Coronary artery (tissue), 2 donors: ENCODE measurements around the gene COMMD10.

Experiments used
- DNase-seq: peaks from one replicate; pipeline ENCODE4 v3.0.0-alpha.2; 2017; ENCODE audit warnings: low spot score
- H3K27ac ChIP-seq, 2 donors: fragments of 200-600 bp; sonication (generic); one replicate each; pipeline ENCODE4 v1.5.1; 2016 to 2019
- H3K4me3 ChIP-seq: fragments of 200-600 bp; sonication (generic); 2 replicates; pipeline ENCODE4 v1.5.1; 2016; ENCODE audit warnings: mild to moderate bottlenecking, moderate library complexity
- TF ChIP-seq, protein P1 (sequence below): fragments of 200-600 bp; sonication (generic); IDR thresholded peaks from one replicate; pipeline ENCODE4 v1.5.1; 2019; ENCODE audit warnings: antibody characterized with exemption

The COMMD10 gene

DNA sequence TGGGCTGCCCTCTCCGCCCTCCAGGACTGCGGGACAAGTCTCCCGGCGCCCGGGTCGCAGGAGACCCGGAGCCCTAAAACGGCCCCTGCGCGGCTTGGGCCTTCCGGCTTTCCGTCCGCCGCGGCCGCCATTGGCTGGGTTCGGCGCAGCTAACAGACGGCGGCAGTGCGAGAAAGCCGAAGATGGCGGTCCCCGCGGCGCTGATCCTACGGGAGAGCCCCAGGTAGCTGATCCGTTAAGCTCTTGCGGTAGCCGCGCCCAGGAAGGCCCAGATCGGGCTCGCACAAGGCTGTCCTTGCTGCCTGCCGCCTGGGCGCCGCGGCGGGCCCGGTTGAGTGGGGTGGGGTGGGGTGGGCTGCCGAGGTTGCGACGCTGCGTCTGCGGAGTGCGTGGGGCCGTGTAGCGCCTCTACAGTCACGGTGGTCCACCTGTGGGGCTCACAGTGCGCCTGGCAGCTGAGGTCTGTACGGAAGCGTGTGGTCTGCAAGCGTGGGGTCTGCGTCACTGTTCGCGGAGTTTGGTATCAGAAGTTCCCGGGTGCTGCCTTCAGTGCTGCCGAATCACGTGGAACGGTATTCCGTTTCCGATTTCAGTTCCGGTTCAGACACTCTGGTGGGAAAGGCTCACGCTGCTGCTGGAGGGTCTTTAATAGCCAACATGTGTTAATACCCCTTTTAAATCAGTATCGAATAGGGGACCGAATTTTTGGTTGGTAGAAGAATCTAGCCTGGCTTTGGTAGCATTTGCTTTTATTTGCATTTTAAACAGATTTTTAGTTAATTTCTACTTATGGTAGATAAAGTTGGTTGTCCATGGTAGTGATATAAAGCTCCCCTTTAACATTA lies at the start of gene COMMD10:
COMMD10 (plus strand) TSS at position 155 of the 845 bp plus-strand sequence.
- Histone ChIP-seq H3K27ac (peak within 1 kb of the TSS; percentile 86 to 92), H3K4me3 (peak within 1 kb of the TSS; percentile 87)
- TF ChIP-seq, protein P1, sequence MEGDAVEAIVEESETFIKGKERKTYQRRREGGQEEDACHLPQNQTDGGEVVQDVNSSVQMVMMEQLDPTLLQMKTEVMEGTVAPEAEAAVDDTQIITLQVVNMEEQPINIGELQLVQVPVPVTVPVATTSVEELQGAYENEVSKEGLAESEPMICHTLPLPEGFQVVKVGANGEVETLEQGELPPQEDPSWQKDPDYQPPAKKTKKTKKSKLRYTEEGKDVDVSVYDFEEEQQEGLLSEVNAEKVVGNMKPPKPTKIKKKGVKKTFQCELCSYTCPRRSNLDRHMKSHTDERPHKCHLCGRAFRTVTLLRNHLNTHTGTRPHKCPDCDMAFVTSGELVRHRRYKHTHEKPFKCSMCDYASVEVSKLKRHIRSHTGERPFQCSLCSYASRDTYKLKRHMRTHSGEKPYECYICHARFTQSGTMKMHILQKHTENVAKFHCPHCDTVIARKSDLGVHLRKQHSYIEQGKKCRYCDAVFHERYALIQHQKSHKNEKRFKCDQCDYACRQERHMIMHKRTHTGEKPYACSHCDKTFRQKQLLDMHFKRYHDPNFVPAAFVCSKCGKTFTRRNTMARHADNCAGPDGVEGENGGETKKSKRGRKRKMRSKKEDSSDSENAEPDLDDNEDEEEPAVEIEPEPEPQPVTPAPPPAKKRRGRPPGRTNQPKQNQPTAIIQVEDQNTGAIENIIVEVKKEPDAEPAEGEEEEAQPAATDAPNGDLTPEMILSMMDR: no peak
- DNase-seq: peak; percentile 81

DNA sequence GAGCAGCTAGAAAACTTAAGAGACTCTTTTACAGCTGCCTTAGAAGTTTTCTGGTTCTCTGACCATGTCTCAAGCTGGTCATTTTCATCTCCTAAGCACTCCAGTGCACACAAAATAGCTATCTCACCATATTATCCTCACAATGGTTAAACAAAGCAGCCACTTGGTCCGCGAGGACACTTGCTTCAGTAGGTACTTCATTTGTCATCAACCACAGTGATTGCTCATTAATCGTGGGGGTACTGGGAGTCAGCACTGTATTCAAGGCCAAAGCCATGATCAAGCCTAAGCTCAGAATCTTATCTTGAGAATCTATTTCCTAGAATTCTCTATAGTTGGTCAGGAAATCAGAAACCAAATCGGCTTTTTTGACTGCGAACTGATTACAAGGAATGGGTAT lies 49.7 kb upstream of the COMMD10 start:
- TF ChIP-seq, protein P1: no peak

DNA sequence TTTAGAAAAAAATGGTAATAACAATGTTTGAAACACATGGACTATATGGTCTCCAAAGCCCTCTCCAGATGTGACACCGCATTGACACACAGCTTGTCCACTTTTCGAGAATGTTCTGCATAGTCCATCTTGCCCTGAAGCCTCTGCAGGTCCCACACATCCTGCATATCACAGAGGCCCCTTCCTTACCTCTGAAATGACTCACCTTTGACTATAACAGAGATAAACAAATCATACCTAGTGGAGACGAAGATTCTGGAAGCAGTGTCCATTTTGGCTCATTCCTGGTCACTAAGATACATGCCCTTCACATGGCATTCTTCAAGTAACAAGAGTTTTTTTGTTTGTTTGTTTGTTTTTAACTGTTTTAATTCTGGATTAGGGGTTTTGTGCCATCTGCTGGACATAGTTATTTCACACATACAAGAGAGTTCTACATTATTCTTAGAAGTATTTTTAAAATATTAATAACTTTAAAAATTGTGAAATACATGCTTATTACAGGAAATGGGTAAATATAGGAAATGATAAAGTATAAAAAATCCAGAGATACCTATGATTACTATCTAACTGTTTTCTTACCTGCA lies 47.5 kb upstream of the COMMD10 start:
- H3K4me3 ChIP-seq: no peak overlapping the region
- TF ChIP-seq, protein P1: no peak
- no peak overlapping the region for H3K27ac ChIP-seq
- no peak for DNase-seq

More for the DNA sequence above, 49.7 kb upstream of the COMMD10 start:
- DNase-seq: no peak
- no peak overlapping the region for H3K4me3 ChIP-seq
- H3K27ac ChIP-seq: no peak overlapping the region

DNA sequence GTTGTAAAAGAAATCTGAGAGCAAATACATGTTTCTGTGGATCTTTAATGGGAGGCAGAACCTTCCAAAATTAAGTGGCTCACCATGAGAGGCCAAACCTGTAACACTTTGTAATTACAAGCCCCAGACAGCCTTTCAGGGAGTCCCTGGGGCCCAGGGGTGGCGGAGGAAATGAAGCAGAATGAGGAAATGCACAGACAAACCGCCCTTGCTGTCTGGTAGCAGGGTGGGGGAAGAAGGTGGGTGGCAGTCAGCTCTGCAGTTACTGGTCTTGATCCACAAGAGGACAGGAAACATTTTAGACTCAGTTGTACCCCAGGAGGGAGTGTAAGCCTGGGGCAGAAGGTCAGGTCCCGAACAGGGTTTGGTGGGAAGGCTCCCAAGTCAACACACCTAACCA lies 46.0 kb upstream of the COMMD10 start:
- no peak overlapping the region for H3K4me3 ChIP-seq
- no peak for DNase-seq
- TF ChIP-seq, protein P1: no peak

DNA sequence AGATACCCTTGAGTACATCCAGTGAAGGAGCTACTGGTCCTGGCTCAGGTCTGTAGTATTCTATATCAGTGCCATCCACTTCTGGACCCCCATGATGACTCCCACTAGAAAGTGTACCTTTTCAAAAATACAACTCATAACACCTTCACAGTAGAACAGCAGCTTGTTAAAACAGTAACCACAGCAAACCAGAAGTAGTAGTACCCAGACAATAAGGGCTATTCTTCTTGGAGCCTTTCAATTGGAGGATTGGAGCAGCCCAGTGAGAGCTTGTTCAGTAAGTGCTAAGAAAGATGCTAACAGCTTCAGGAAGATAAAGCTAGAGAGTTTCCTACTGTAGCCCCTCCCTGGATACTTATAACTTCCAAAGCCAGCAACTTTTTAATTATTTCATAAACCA lies 42.5 kb upstream of the COMMD10 start:
- DNase-seq: no peak

More for the DNA sequence above, 46.0 kb upstream of the COMMD10 start:
- H3K27ac ChIP-seq: no peak overlapping the region

DNA sequence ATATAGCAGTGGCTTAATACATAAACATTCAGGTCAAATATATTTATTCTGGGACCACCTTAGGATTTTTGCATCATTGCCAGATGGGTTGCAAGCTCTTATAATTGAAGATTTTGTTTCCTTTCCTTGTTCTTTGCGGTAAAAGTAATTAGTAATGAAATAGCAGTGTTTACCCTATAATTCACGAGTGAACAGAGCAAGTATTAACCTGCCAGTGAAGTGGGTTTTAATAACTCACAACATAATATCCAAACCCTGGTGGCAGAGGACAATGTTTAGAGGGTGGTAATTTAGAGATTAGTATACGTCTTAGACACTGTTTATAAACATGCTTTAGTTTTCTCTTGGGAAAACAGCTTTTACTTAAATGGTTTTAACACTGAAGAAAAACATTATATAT lies 40.8 kb upstream of the COMMD10 start:
- Histone ChIP-seq H3K27ac (no peak overlapping the region), H3K4me3 (no peak overlapping the region)
- DNase-seq: no peak
- TF ChIP-seq, protein P1: no peak

More for the DNA sequence above, 42.5 kb upstream of the COMMD10 start:
- TF ChIP-seq, protein P1: no peak
- Histone ChIP-seq H3K27ac (no peak overlapping the region), H3K4me3 (no peak overlapping the region)
